ENCODE measurements around the gene TIGD3.

The TIGD3 gene, protein sequence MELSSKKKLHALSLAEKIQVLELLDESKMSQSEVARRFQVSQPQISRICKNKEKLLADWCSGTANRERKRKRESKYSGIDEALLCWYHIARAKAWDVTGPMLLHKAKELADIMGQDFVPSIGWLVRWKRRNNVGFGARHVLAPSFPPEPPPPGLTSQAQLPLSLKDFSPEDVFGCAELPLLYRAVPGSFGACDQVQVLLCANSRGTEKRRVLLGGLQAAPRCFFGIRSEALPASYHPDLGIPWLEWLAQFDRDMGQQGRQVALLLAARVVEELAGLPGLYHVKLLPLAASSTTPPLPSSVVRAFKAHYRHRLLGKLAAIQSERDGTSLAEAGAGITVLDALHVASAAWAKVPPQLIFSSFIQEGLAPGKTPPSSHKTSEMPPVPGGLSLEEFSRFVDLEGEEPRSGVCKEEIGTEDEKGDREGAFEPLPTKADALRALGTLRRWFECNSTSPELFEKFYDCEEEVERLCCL

DNA sequence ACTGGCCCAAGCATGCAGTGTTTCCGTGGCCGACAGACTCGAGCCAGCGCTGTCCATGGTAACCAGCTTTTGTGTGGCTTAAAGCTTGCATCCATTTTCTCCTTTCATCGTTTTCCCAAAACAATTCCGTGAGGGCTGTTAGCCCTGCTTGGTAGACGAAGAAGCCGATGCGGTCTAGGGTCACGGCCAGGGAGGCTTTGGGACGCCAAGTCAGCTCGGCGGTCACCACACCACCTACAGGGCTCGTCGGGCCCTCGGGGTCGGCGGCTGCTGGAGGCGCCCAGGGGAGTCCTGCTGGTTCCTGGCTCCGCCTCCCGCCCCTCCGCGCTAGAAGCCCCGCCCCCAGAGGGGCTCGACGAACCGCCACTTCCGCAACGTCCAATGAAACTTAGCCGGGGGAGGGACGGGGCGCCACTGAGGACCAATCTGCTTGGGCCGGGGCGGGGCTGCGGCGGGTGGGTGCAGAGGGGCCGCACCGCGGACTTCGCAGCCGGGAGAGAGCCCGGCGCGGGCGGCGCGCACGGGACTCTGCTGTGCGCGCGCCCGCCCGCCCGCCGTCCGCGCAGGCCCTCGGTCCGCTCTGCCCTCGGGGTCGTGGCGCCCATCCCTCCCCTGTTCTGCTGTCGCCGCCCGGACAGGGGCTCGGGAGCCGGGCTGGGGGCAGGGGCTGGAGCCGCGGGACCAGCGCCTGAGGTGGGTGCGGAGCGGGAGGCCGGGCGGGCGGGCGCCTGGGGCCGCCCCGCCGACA is at the start of gene TIGD3:
TIGD3 (plus strand) TSS at position 487 of the 748 bp plus-strand sequence. CDS start 1,058 bp downstream, outside the sequence.
- Histone ChIP-seq H3K9ac (ENCODE audit: low read depth in 1 of 2, low read length in 2 of 2) (peak within 1 kb of the TSS; percentile 63 to 65), H3K36me3 (ENCODE audit: control insufficient read depth in 2 of 2, insufficient read depth in 2 of 2, low read length in 2 of 2) (peaks cover 20 to 22% of the 10 kb centered on the region in 2 donors), H3K27ac (ENCODE audit: low read depth in 2 of 2, low read length in 2 of 2) (peak within 1 kb of the TSS; percentile 56 to 72), H3K9me3 (ENCODE audit: control insufficient read depth in 2 of 2, low read length in 2 of 2) (no peaks in the 10 kb centered on the region), H3K4me1 (ENCODE audit: control insufficient read depth in 2 of 2, insufficient read depth in 2 of 2, low read length in 2 of 2) (peaks cover 15 to 18% of the 10 kb centered on the region in 2 donors), H3K4me3 (ENCODE audit: low read length in 2 of 2) (peak within 1 kb of the TSS; percentile 76 to 84), H3K27me3 (ENCODE audit: control insufficient read depth in 2 of 2, insufficient read depth in 2 of 2, low read length in 2 of 2) (peaks cover 0 to 7% of the 10 kb centered on the region in 2 donors)

GRCh38 chr11:65305501-65306268 is 48.9 kb upstream of the TIGD3 start:
- peaks cover 0 to 2% of the 10 kb centered on the region in 2 donors for H3K36me3 ChIP-seq (ENCODE audit: control insufficient read depth in 2 of 2, insufficient read depth in 2 of 2, low read length in 2 of 2)

GRCh38 chr11:65307298-65308229 is 47.0 kb upstream of the TIGD3 start:
- Histone ChIP-seq H3K27me3 (ENCODE audit: control insufficient read depth in 2 of 2, insufficient read depth in 2 of 2, low read length in 2 of 2) (no peaks in the 10 kb centered on the region), H3K27ac (ENCODE audit: low read depth in 2 of 2, low read length in 2 of 2) (peak overlapping the region in 1 of 2 donors; percentile 5), H3K4me3 (ENCODE audit: low read length in 2 of 2) (no peak overlapping the region), H3K9ac (ENCODE audit: low read depth in 1 of 2, low read length in 2 of 2) (no peak overlapping the region), H3K9me3 (ENCODE audit: control insufficient read depth in 2 of 2, low read length in 2 of 2) (no peaks in the 10 kb centered on the region), H3K36me3 (ENCODE audit: control insufficient read depth in 2 of 2, insufficient read depth in 2 of 2, low read length in 2 of 2) (peaks cover 0 to 2% of the 10 kb centered on the region in 2 donors), H3K4me1 (ENCODE audit: control insufficient read depth in 2 of 2, insufficient read depth in 2 of 2, low read length in 2 of 2) (peaks cover 14 to 27% of the 10 kb centered on the region in 2 donors)

More at GRCh38 chr11:65305501-65306268, 48.9 kb upstream of the TIGD3 start:
- Histone ChIP-seq H3K4me3 (ENCODE audit: low read length in 2 of 2) (no peak overlapping the region), H3K9ac (ENCODE audit: low read depth in 1 of 2, low read length in 2 of 2) (no peak overlapping the region), H3K27me3 (ENCODE audit: control insufficient read depth in 2 of 2, insufficient read depth in 2 of 2, low read length in 2 of 2) (no peaks in the 10 kb centered on the region), H3K9me3 (ENCODE audit: control insufficient read depth in 2 of 2, low read length in 2 of 2) (no peaks in the 10 kb centered on the region), H3K4me1 (ENCODE audit: control insufficient read depth in 2 of 2, insufficient read depth in 2 of 2, low read length in 2 of 2) (peaks cover 19 to 23% of the 10 kb centered on the region in 2 donors), H3K27ac (ENCODE audit: low read depth in 2 of 2, low read length in 2 of 2) (peak overlapping the region; percentile 42 to 52)

GRCh38 chr11:65308281-65308891 is 46.2 kb upstream of the TIGD3 start:
- no peak overlapping the region for H3K9ac ChIP-seq (ENCODE audit: low read depth in 1 of 2, low read length in 2 of 2)
- H3K4me3 ChIP-seq (ENCODE audit: low read length in 2 of 2) = no peak overlapping the region
- H3K4me1 ChIP-seq (ENCODE audit: control insufficient read depth in 2 of 2, insufficient read depth in 2 of 2, low read length in 2 of 2) = peaks cover 15 to 27% of the 10 kb centered on the region in 2 donors
- peaks cover 0 to 2% of the 10 kb centered on the region in 2 donors for H3K36me3 ChIP-seq (ENCODE audit: control insufficient read depth in 2 of 2, insufficient read depth in 2 of 2, low read length in 2 of 2)
- H3K9me3 ChIP-seq (ENCODE audit: control insufficient read depth in 2 of 2, low read length in 2 of 2) = no peaks in the 10 kb centered on the region
- H3K27me3 ChIP-seq (ENCODE audit: control insufficient read depth in 2 of 2, insufficient read depth in 2 of 2, low read length in 2 of 2) = no peaks in the 10 kb centered on the region
- peak overlapping the region; percentile 5 to 16 for H3K27ac ChIP-seq (ENCODE audit: low read depth in 2 of 2, low read length in 2 of 2)

- H3K9ac ChIP-seq (ENCODE audit: low read depth in 1 of 2, low read length in 2 of 2) = no peak overlapping the region
- H3K36me3 ChIP-seq (ENCODE audit: control insufficient read depth in 2 of 2, insufficient read depth in 2 of 2, low read length in 2 of 2) = peaks cover 0 to 2% of the 10 kb centered on the region in 2 donors
- H3K4me3 ChIP-seq (ENCODE audit: low read length in 2 of 2) = no peak overlapping the region
- H3K4me1 ChIP-seq (ENCODE audit: control insufficient read depth in 2 of 2, insufficient read depth in 2 of 2, low read length in 2 of 2) = peaks cover 21 to 30% of the 10 kb centered on the region in 2 donors
- H3K27me3 ChIP-seq (ENCODE audit: control insufficient read depth in 2 of 2, insufficient read depth in 2 of 2, low read length in 2 of 2) = no peaks in the 10 kb centered on the region
- peak overlapping the region; percentile 5 to 16 for H3K27ac ChIP-seq (ENCODE audit: low read depth in 2 of 2, low read length in 2 of 2)
- no peaks in the 10 kb centered on the region for H3K9me3 ChIP-seq (ENCODE audit: control insufficient read depth in 2 of 2, low read length in 2 of 2)
These were observed 45.5 kb upstream of the TIGD3 start for GRCh38 chr11:65309006-65309405.

GRCh38 chr11:65310215-65310614 is 44.3 kb upstream of the TIGD3 start:
- H3K4me3 ChIP-seq (ENCODE audit: low read length in 2 of 2) = no peak overlapping the region
- no peaks in the 10 kb centered on the region for H3K36me3 ChIP-seq (ENCODE audit: control insufficient read depth in 2 of 2, insufficient read depth in 2 of 2, low read length in 2 of 2)
- H3K9ac ChIP-seq (ENCODE audit: low read depth in 1 of 2, low read length in 2 of 2) = no peak overlapping the region
- H3K9me3 ChIP-seq (ENCODE audit: control insufficient read depth in 2 of 2, low read length in 2 of 2) = no peaks in the 10 kb centered on the region
- H3K4me1 ChIP-seq (ENCODE audit: control insufficient read depth in 2 of 2, insufficient read depth in 2 of 2, low read length in 2 of 2) = peaks cover 24 to 33% of the 10 kb centered on the region in 2 donors
- H3K27me3 ChIP-seq (ENCODE audit: control insufficient read depth in 2 of 2, insufficient read depth in 2 of 2, low read length in 2 of 2) = no peaks in the 10 kb centered on the region
- no peak overlapping the region for H3K27ac ChIP-seq (ENCODE audit: low read depth in 2 of 2, low read length in 2 of 2)

DNA sequence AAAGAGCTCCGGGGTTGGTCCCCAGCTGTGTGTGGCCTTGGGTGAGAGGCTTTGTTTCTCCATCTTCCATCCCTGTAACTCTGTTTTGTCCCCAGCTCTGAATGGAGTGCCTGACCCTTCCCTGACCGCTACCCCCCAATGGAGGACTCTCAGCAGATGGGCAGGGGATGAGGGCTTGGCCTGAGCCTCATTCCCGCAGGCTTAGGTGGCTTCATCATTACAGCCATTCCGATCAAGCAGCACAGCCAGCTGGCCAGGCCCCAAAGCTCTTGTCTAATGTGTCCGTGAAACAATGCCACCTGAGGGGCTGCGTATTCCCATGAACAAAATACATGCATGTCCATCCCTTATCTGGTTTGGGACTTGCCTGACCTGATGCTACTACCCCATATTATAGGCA is 43.8 kb upstream of the TIGD3 start:
- H3K9ac ChIP-seq (ENCODE audit: low read depth in 1 of 2, low read length in 2 of 2) = no peak overlapping the region
- H3K9me3 ChIP-seq (ENCODE audit: control insufficient read depth in 2 of 2, low read length in 2 of 2) = no peaks in the 10 kb centered on the region
- peaks cover 22 to 30% of the 10 kb centered on the region in 2 donors for H3K4me1 ChIP-seq (ENCODE audit: control insufficient read depth in 2 of 2, insufficient read depth in 2 of 2, low read length in 2 of 2)
- H3K27ac ChIP-seq (ENCODE audit: low read depth in 2 of 2, low read length in 2 of 2) = peak overlapping the region in 1 of 2 donors; percentile 9
- no peaks in the 10 kb centered on the region for H3K36me3 ChIP-seq (ENCODE audit: control insufficient read depth in 2 of 2, insufficient read depth in 2 of 2, low read length in 2 of 2)
- no peak overlapping the region for H3K4me3 ChIP-seq (ENCODE audit: low read length in 2 of 2)
- no peaks in the 10 kb centered on the region for H3K27me3 ChIP-seq (ENCODE audit: control insufficient read depth in 2 of 2, insufficient read depth in 2 of 2, low read length in 2 of 2)

GRCh38 chr11:65311170-65311678 is 43.3 kb upstream of the TIGD3 start:
- Histone ChIP-seq H3K36me3 (ENCODE audit: control insufficient read depth in 2 of 2, insufficient read depth in 2 of 2, low read length in 2 of 2) (no peaks in the 10 kb centered on the region), H3K4me1 (ENCODE audit: control insufficient read depth in 2 of 2, insufficient read depth in 2 of 2, low read length in 2 of 2) (peaks cover 25 to 32% of the 10 kb centered on the region in 2 donors), H3K4me3 (ENCODE audit: low read length in 2 of 2) (no peak overlapping the region), H3K27me3 (ENCODE audit: control insufficient read depth in 2 of 2, insufficient read depth in 2 of 2, low read length in 2 of 2) (no peaks in the 10 kb centered on the region), H3K27ac (ENCODE audit: low read depth in 2 of 2, low read length in 2 of 2) (peak overlapping the region in 1 of 2 donors; percentile 9), H3K9me3 (ENCODE audit: control insufficient read depth in 2 of 2, low read length in 2 of 2) (no peaks in the 10 kb centered on the region), H3K9ac (ENCODE audit: low read depth in 1 of 2, low read length in 2 of 2) (no peak overlapping the region)

All from mucosa of rectum (tissue), 2 donors.